Activated naive CD4-positive, alpha-beta T cell treated with anti-CD3 and anti-CD28 coated beads, Interleukin-2, amount 50 U/mL, for 16 hours (primary cell): ENCODE measurements around the gene C22orf15.

Source experiments
- DNase-seq: peaks from one replicate; pipeline ENCODE4 v3.0.0-alpha.2; 2020

C22orf15 gene

DNA sequence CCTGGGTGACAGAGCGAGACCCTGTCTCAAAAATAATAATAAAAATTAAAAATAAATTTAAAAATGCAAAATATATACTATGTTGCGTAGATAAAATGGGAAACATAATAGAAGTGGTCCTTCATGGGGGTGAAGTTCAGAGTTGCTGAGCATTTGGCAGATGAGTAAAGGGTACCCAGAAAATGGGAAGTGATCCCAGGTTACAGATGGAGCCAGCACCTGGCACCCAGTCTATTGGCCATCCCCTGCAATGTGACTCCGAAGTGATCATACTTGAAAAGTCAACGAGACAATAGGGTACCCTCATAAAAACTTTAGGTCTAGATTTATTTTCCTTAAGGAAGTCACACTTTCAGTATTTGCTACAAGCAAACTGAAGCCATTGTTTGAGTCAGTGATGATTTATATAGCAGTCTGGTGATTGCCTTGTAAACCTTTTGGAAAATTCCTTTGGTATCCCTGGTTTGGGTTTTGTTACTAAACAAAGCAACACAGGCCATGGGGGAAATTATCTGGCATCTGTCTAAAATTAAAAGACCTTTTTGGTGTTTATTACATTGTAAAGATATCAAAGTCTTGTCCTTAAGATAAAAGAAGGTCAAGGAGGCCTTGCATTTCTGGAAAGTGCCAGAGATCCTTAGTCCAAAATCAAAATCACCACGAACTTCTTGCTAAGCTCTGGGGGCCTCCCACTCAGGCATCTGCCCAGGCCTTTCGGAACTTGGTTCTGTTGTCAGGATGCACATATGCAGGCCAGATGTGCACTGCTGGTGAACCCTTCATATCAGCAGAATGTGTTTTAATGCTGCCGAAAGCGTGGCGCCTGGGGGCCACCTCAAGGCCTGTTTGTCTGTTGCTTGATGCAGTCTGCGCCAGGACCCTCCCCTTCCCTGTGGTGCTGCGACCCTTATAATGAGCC is 28.3 kb downstream of the C22orf15 start:
- DNase-seq, result no peak

DNA sequence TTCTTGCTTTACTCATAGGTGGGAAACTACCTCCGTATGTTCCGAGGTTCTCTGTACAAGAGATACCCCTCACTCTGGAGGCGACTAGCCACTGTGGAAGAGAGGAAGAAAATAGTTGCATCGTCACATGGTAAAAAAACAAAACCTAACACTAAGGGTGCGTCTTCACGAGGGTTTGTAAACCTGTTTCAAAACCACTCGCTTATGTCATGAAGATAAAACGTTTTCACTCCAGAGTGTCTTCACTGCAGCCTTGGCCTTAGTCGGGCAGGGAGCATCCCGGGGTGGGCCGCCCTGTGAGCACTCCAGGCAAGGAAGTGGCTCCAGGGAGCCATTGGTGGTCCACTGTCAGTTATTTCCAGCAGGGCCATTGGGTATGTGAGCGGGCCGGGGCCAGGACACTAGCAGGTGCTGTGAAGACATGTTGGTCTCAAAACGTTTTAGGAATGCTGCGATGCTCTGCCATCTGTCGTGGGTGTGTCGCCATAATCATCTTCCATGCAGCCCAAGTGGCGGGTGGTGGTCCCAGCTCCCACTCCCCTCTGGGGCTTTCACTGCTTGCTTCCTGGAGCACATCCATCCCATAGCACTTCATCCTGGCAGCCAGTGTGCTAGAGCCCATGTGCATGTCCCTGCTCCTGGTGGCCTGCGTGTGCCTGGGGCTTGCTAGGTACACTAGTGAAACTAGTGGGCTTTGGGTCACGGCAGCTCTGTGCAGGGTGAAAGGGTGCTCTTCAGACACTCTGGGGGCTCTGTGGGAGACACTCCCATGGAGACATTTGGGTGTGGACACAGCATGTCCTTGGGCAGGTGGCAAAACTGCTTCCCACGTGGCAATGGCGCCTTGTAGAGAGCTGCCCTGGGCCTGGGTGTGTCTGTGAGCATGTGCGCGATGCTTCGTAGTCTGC is 29.2 kb downstream of the C22orf15 start:
- no peak for DNase-seq

GRCh38 chr22:23793326-23793725 is 30.5 kb downstream of the C22orf15 start:
- DNase-seq, result no peak

DNA sequence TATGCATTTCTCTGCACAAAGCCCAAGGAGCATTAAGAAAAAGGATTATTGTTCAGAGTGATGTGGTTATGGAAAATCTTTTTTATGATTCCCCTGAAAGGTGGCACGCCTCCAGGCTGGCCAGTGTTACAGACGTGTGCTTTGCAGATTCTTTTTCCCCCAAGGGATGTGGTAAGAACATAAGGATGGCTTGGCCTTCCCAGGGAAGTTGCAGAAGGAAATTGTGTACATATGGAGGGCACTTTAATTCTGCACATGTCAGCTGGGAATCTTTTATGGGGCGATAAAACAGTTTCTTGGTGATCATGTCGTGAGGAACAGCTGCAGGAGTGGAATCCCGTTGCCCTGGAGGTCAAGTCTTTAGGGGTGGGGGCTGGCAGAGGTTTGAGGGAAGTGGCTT is 33.7 kb downstream of the C22orf15 start:
- DNase-seq, result no peak

DNA sequence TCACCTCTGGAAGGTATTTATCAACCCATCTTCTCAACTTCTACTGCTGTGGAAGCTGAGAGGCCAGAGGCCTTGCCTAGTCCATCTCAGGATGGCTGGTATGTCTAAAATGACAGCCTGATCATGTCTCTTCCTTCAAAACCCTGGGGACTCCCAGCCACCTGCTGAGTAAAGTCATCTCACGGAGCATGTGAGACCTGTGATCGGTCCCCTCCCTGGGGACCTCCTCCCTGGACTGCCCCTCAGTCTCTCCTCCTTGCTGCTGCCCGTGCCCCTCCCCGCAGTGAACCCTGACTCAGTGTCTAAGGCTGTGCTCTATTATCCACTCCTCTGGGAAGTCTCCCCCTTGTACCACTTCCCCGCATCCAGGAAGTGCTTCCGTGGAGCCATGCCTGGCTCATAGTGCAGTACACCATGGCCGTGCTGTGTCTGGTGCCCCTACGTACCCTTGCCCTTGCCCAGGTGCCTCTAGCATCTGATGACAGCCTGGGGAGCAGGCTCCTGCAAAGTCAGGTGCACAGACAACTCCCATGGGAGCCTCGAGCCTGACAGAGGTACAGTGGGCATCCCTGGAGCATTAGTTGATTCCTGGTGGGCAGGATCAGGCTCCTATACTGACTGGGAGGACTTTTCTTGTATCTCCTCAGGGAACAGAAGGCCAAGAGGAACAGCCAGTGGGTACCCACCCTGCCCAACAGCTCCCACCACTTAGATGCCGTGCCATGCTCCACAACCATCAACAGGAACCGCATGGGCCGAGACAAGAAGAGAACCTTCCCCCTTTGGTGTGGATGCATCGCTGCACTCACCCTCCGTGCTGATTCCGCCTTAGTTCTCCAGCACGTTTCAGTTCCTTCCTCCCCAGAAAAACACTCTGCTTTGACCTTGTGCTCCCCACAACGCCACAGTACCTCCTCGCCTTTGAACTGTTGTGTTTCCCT is 37.8 kb downstream of the C22orf15 start:
- no peak for DNase-seq

DNA sequence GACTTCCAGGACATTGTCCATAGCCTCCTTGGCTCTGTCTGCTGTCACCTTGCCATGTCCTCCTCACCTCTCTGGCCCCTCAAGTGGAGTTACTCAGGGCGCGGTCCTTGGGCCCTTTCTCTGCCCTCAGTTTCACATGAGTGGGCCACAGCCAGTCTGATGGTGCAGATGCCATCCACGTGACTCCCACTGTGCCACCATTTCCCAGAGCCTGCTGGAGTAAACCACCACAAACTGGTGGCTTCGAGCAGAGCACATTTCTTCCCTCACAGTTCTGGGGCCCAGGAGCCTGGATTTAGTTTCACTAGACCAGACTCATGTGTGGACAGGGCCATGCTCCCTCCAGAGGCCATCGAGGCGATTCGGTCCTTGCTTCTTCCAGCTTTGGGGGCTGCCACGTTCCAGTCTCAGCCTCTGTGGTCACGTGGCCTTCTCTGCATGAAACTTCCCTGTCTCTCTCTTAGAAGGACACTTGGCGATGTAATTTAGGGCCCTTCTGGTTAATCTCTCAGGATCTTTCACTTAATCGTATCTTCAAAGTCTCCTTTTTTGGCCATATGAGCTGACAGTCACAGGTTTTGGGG is 38.5 kb downstream of the C22orf15 start:
- DNase-seq, result no peak

GRCh38 chr22:23801886-23802377 is 39.1 kb downstream of the C22orf15 start:
- DNase-seq, result no peak

DNA sequence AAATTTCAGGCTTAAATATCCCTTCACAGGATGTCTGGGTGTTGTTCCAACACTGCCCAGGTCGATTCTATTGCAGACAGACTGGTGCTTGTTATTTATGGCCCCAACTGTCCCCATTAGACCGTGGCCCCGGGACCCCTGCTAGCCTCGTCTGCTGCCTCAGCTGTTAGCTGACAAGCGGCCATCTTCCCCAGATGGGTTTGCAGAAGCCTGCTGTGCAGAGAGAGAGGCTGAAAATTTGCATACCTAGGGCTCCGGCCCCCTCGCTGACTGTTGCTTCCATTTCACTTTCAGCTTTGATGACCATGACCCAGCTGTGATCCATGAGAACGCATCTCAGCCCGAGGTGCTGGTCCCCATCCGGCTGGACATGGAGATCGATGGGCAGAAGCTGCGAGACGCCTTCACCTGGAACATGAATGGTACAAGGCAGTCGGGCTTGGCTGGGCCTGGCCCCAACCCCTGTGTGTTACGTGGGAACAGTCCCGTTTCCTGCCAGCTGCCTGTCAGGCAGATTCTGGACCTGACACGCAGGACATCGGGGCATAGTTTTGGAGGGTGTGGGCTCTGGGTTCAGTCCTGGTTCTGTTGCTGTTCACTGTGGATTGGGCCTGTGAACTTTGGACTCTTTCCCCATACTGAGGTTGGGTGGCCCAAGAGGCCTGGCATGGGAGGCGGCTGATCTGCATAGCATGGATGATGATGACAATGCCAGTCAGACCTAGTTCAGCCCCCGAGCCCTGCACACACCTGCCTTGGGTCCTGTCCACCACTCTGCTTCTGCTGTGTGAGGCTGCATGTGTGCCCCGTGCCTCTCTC is 40.4 kb downstream of the C22orf15 start:
- no peak for DNase-seq

DNA sequence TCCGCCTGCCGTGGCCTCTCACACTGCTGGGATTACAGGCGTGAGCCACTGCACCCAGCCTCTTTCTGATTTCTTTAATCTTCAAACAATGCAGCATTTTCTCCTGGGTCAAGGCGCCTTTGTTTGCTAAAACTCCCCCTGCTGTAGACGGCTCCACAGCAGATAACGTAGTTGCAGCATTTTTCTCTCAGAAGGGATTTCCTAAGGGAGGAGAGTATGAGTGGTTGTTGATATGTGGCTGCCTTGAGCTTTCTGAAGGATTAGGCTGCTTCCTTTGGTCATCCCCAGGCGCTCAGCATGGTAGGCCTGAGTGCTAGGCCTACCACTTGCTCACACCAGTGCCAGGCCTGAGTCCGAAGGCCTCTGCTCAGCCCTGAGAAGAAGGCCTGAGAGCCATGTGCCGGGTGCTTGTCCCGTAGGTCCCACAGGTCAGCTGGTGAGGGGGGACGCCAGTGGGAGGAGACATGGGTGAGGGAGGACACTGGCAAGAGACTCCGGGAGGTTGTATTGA is 42.0 kb downstream of the C22orf15 start:
- no peak for DNase-seq

GRCh38 chr22:23806837-23807236 is 44.0 kb downstream of the C22orf15 start:
- no peak for DNase-seq

- no peak for DNase-seq
Observed at GRCh38 chr22:23812378-23812777, 49.6 kb downstream of the C22orf15 start.
